HG03064 (cell line): Measurements from ENCODE around the gene GTF3C4.

Source experiments
- ATAC-seq: cut with Tn5 transposase; IDR thresholded peaks from one replicate; pipeline ENCODE4 v1.9.1; 2021; ENCODE audit warnings: low read depth; ENCODE audit not compliant: unreplicated experiment

The GTF3C4 gene, protein sequence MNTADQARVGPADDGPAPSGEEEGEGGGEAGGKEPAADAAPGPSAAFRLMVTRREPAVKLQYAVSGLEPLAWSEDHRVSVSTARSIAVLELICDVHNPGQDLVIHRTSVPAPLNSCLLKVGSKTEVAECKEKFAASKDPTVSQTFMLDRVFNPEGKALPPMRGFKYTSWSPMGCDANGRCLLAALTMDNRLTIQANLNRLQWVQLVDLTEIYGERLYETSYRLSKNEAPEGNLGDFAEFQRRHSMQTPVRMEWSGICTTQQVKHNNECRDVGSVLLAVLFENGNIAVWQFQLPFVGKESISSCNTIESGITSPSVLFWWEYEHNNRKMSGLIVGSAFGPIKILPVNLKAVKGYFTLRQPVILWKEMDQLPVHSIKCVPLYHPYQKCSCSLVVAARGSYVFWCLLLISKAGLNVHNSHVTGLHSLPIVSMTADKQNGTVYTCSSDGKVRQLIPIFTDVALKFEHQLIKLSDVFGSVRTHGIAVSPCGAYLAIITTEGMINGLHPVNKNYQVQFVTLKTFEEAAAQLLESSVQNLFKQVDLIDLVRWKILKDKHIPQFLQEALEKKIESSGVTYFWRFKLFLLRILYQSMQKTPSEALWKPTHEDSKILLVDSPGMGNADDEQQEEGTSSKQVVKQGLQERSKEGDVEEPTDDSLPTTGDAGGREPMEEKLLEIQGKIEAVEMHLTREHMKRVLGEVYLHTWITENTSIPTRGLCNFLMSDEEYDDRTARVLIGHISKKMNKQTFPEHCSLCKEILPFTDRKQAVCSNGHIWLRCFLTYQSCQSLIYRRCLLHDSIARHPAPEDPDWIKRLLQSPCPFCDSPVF

DNA sequence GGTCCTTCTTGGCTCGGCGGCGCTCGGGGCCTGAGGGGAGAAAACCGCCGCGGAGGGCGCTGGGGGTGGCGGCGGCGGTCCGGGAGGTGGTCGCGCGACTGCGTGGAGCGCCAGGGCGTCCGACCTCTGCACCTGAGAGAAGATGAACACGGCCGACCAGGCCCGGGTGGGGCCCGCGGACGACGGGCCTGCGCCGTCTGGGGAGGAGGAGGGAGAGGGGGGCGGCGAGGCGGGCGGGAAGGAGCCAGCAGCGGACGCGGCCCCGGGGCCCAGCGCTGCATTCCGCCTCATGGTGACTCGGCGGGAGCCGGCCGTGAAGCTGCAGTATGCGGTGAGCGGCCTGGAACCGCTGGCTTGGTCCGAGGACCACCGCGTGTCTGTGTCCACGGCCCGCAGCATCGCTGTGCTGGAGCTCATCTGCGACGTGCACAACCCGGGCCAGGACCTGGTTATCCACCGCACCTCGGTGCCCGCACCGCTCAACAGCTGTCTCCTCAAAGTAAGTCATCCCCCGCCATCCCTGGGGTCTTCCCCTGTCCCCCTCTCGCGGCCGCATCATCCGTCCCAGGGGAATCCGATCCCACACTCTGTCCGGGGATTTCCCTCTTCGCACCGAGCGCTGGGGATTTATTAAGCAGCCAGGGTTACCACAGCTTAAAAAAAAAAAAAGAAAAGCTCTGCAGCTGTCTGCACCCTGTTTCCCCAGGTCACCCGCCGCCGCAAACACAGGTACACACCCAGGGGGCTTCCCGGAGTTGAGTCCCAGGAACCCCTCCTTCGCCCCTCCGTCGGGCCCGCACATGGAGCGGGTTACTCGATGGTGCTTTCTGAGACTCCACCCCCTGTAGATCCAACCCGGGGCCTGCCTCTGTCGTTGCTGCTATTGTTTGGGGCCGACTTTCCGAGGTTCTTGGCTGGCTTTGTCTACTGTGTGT is at the start of gene GTF3C4:
Gene GTF3C4, plus strand, starts transcription at position 8 of the 935 bp plus-strand sequence. Its CDS starts 135 bp downstream, at position 143.
- ATAC-seq, result peak; percentile 36

DNA sequence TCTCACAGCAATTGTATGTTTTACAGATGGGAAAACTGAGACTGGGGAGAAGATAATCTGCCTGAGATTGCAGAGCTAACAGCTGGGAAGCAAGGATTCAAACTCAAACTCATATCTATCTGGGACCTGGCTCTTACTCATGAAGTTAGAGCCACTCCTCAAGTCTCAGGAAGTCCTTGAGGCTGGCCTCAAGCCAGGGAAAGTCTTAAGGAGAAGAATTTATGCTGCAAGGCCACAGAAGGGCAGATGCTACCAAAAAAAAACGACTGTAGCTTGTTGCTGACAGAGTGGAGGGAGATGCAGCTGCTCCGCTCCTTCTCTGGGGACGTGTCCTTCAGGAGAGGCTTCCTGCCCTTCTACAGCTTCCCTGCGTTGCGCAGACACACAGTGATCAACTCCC is 48.1 kb upstream of the GTF3C4 start:
- ATAC-seq, result no peak

DNA sequence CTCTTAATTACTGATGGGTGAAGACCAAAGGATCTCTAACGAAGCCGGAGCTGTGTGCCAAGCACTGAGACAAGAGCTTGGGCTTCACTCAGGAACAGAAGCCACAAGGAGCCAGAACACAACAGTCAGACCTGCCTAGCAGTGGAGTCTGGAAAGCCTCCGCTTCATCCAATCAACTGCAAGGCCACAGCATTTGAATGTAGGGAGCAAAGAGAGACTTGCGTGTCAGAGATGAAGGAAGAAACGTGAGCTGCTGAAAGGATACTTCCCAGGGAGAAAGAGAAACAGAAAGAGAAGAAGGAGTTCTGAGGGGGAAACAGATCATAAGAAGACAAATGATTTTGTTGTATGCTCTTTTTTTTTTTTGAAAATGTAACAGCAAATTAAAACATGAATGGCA is 44.0 kb upstream of the GTF3C4 start:
- no peak for ATAC-seq

DNA sequence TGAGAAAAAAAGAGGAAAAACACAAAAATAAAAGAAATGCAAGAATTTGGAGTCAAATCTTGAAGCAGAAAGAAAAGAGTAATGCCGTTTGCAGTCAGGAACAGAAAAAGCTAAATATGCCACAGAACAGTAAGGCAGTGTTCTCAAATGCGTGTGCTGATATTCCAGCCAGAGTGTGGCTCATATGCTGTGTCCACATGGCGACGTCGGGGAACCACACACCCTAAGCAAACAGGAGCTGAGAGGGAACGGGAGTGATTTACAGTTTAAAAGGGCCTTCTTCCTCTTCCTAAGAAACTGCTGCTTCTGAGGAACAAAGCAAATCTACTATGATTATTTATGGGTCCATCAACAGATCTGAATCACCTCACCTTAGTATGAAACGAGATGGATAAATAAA is 43.2 kb upstream of the GTF3C4 start:
- ATAC-seq, result no peak

GRCh38 chr9:132627594-132627993 is 42.7 kb upstream of the GTF3C4 start:
- no peak for ATAC-seq

DNA sequence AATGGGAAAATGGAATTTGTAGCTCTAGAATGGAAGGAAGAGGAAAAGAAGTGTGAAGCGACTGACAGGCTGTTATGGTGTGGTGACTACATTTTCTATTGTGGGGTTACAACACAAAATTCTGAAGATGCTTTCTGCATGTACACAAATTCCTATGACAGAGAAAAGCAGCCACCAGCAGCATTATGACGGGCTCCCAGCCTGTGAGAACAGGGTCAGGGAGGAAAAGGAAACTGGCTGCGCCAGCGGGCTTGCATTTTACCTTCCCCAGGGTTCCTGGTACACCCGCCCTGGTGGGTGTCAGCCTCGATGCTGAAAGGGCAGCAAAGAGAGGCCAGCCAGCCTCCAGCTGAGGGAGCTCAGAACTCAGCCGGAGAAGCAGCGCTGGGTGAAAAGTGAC is 41.5 kb upstream of the GTF3C4 start:
- no peak for ATAC-seq

DNA sequence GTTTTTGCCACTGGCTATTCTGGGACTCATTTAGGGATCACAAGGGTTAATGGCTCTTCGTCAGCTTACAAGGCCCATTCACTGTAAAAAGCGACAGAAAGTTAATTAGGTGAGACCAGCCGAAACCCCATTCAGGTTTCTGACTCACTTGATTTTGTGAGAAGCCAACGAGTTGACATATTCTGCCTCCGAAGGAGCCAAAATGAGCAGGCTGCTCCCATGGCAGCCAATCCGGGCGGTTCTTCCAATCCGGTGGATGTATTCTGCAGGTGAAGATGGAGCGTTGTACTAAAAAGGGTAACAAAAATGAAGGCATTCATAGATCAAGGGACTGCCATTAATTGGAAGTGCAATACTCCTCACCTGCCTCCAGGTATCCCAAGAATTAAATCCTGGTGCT is 40.1 kb upstream of the GTF3C4 start:
- no peak for ATAC-seq

- no peak for ATAC-seq
Measured at GRCh38 chr9:132630811-132631210, 39.5 kb upstream of the GTF3C4 start.

DNA sequence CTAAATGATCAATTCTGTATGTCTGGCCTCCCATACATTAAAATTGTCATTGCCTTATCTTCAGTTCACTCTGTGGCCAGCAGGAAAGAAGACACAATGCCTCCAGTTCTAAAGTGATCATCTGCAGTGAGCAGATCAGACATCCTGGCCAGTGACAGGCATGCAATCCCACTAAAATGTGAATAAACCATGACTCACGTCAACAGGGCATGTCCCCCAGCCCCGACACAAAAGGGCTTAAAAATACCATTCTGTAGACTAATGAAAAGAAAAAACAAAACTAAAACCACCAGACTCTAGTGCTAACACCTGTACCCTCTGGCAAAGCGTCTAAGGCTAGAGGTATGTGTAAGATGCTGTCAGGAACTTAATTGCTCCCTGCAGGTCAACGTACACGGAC is 39.0 kb upstream of the GTF3C4 start:
- ATAC-seq, result no peak

DNA sequence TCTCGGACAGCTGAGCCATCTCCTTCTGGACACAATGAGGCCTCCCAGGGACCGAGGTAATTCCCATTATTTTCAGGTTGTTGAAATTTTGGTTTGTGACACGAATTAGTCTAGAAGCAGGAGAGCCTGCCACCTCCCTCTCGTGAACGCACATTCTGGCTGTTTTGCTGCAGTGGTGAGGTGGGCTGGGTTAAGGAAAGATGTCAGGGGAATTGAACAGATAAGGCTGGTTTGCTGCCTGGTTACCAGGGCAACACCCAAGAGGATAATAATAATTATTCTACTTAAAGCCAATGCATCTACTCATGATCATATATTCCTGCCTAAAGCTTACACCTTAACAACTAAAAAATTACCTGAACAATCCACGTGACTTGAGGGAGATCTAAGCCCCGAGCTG is 38.6 kb upstream of the GTF3C4 start:
- no peak for ATAC-seq

DNA sequence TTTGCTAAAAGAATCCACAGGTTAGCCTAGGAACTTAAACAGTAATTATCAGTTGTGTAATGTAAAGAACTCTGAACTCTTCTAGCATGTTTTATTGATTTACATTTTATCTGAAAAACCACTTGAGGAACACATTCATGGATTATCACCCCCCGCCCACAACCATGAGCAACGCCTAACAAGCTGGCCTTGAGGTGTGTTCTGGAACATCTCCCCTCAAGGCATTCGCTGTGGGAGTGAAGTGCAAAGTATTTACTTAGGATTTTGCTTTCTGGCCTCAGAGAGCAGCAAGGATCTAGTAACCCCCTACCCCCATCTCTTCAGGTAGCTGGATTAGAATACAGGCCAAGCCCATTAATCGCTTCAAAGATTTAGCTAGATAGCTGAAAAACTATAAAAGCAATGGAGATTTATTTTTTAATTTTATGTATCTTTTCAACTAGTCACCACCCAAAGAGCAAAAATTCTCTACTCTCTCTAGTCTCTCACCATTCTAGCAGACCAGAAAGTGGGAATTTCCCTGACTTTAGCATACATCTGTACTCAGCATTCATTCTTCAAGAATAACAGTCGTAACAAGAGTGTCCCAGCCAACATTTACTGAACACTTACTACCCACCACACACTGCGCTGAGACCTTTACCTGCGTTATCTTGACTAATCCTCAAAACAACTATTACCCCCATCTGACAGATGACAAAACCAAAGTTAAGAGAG is 37.7 kb upstream of the GTF3C4 start:
- ATAC-seq, result no peak

- ATAC-seq, result no peak
Measured at GRCh38 chr9:132634327-132634726, 35.9 kb upstream of the GTF3C4 start.

DNA sequence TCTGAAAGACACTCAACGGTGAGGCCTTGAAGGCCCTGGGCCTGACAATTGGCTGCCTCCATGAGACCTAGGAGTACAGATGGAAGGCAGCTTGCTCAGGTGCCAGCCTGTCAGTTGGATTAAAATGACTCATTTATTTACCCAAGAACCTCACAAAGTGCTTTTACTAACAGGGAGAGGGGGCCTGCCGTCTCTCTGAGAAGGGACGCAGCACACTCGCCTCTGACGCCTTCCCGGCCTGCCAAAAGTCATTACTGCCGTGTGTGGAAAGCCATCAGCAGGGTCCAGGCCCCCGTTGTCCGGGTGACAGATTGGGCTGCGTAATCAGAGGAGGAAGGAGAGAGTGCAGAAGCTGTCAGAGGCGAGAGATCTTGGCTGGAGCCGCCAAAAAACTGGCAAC is 32.9 kb upstream of the GTF3C4 start:
- ATAC-seq, result no peak

DNA sequence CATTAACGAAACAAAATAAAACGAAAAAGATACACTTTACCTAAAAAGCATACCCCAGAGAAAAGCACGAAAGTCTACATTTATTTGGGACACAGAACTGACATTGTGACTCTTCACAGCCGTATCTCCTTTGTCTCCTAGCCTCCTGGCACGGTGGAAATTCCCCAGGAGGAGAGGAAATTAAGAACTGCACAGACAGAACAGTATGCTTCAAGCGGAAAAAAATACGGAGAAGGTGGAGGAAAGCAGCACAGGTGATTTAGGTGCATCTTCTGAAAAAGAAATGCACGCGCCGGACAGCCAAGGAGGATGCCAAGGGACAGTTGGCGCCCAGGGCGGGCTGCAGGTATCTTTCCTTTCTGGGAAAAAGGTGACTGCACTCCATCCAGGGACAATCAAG is 32.5 kb upstream of the GTF3C4 start:
- ATAC-seq, result no peak

DNA sequence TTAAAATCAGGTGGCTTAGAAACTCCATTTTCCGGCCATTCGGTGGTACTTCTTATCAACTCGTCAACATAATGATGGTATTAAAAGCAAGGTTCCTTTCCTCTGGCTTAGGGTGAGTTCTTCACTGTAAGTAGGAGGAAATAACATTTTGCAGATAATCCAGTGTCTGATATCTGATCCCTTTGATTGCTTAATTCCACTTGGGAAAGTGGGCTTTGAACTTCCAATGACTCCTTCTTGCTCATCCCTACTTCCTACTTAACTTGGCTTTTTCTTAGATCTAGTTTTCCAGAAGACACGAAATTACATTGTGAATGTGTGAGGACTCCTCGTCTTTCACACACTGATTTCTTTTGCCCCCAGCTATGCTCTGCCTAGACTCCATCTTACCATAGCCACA is 32.0 kb upstream of the GTF3C4 start:
- ATAC-seq, result no peak

DNA sequence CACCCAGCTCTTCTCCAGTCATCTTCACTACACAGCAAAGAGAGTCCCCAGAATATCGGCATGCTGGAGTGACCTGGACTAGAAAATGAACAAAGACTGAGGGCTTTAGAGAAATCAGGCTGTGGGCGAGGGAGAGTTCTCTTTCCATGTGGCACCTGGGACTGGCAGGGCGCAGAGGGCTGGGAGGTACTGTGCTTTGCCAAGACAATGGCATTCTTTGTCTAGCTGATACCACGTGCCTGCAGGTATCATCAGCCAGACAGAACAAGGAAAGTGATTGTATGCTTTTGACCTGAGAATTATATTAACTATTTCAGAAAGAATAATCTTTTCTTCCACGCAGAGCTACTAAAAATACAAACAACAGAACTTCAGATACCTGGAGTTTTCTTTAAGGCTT is 30.9 kb upstream of the GTF3C4 start:
- ATAC-seq, result no peak

- ATAC-seq, result no peak
Measured at GRCh38 chr9:132641216-132641615, 29.0 kb upstream of the GTF3C4 start.

DNA sequence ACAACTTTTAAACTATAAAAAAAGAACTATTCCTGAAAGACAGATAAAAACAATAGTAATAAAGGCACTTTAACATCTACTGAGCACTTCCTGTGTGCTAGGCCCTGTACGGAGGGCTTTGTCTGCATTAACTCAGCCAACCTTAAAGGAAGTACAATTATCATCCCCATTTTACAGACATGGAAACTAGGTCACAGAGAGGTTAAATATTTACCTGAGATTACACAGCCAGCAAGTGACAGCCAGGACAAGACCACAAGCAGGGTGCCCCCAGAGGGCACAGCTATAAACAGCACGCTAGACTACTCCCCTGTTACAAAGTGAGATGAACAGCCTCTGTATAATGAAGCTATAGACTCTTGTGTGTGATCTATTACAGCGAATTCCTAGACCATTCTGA is 26.0 kb upstream of the GTF3C4 start:
- ATAC-seq, result no peak

DNA sequence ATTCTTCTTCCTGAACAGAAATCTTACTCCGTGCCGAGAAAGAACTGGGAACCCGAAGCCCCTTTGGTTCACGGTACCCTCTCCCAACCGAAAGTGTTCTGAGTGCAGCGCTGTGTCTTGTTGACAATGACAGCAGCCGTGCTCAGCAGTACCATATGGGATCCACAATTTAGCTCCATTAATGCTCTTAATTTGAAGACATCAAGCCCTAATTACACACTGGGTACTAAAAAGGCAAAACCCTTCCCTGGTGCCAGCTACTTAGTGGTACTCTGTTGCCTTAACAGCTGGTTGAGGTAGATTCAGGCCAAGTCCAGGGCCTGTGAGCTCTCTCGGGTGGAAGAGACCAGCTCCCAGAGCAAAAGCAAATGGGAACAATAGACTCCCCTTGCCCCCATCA is 25.0 kb upstream of the GTF3C4 start:
- ATAC-seq, result no peak

- no peak for ATAC-seq
Measured at GRCh38 chr9:132645711-132646110, 24.6 kb upstream of the GTF3C4 start.
